Loucy (cell line): Measurements from ENCODE around the gene DAB1.

Experiments used
- EZH2phosphoT487 ChIP-seq: fragments of 200-600 bp; IDR thresholded peaks from 2 replicates; pipeline ENCODE4 v1.6.1; 2018; ENCODE audit warnings: antibody characterized with exemption, mild to moderate bottlenecking, moderate library complexity, borderline replicate concordance
- TF ChIP-seq, protein P1 (sequence below): fragments of 200-600 bp; sonication (generic); conservative IDR thresholded peaks from 2 replicates; pipeline ENCODE4 v1.5.1; 2014; ENCODE audit warnings: mild to moderate bottlenecking, antibody characterized with exemption, low read length

DNA sequence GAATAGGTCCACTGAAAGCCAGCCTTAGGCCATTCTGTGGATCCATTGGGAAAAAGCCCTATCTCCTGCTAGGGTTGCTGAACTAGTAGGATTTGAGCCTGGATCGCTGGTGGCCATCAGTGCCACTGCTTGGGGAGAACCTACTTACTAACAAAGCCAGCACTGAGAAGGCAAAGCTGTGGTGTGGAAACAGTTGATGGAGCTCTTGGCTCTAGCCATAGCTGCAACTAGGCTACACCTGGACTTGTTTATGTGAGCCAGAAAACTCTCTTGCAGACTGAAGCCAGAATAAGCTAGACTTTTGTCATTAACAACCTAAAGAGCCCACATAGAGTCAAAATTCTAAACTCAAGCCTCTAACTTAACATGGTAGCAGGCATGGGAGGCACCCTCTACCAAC, 20.7 kb downstream of the DAB1 start:
- TF ChIP-seq, protein P1, sequence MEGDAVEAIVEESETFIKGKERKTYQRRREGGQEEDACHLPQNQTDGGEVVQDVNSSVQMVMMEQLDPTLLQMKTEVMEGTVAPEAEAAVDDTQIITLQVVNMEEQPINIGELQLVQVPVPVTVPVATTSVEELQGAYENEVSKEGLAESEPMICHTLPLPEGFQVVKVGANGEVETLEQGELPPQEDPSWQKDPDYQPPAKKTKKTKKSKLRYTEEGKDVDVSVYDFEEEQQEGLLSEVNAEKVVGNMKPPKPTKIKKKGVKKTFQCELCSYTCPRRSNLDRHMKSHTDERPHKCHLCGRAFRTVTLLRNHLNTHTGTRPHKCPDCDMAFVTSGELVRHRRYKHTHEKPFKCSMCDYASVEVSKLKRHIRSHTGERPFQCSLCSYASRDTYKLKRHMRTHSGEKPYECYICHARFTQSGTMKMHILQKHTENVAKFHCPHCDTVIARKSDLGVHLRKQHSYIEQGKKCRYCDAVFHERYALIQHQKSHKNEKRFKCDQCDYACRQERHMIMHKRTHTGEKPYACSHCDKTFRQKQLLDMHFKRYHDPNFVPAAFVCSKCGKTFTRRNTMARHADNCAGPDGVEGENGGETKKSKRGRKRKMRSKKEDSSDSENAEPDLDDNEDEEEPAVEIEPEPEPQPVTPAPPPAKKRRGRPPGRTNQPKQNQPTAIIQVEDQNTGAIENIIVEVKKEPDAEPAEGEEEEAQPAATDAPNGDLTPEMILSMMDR = no peak
- TF ChIP-seq EZH2phosphoT487 = no peak
